SU-DHL-6 (cell line): Measurements from ENCODE around the gene STX8.

Experiments
- H2AFZ ChIP-seq: fragments of 200-600 bp; sonication (generic); 2 replicates; pipeline ENCODE4 v1.6.1; 2014; ENCODE audit warnings: low read depth, mild to moderate bottlenecking, moderate library complexity, mixed read lengths, antibody characterized with exemption, low read length; ENCODE audit not compliant: severe bottlenecking
- H3F3A ChIP-seq: fragments of 200-600 bp; shearing (Covaris generic); 2 replicates; pipeline ENCODE4 v1.6.0; 2016; ENCODE audit warnings: antibody characterized with exemption, mild to moderate bottlenecking; ENCODE audit not compliant: insufficient read depth
- H3K27ac ChIP-seq: fragments of 200-600 bp; sonication (generic); 2 replicates; pipeline ENCODE4 v1.5.1; 2016; ENCODE audit warnings: low read depth, mild to moderate bottlenecking, low read length, moderate library complexity, mixed read lengths
- H3K27me3 ChIP-seq: fragments of 200-600 bp; sonication (generic), shearing (Covaris generic); 2 replicates; pipeline ENCODE4 v1.6.0; 2014; ENCODE audit warnings: mild to moderate bottlenecking, low read length
- H3K36me3 ChIP-seq: fragments of 200-600 bp; sonication (generic); 2 replicates; pipeline ENCODE4 v1.6.1; 2014; ENCODE audit warnings: mild to moderate bottlenecking, low read length, mixed read lengths
- H3K4me2 ChIP-seq: fragments of 300-600, 200-600 bp; shearing (Covaris generic), sonication (generic); 2 replicates; pipeline ENCODE4 v1.6.0; 2014; ENCODE audit warnings: low read length, low read depth, mild to moderate bottlenecking; ENCODE audit not compliant: poor library complexity, severe bottlenecking
- H3K4me3 ChIP-seq: fragments of 200-600 bp; sonication (generic); 2 replicates; pipeline ENCODE4 v1.5.1; 2014; ENCODE audit warnings: antibody characterized with exemption, low read length, mild to moderate bottlenecking, mixed read lengths; ENCODE audit not compliant: insufficient read depth, poor library complexity, severe bottlenecking
- H3K79me2 ChIP-seq: fragments of 200-600 bp; sonication (generic); 2 replicates; pipeline ENCODE4 v1.6.1; 2014; ENCODE audit warnings: mild to moderate bottlenecking, low read length, moderate library complexity; ENCODE audit not compliant: insufficient read depth
- H3K9ac ChIP-seq: fragments of 200-600 bp; sonication (generic); 2 replicates; pipeline ENCODE4 v1.7.0; 2014; ENCODE audit warnings: mild to moderate bottlenecking, low read length
- H3K9me2 ChIP-seq: fragments of 200-600 bp; sonication (generic); replicated peaks from 2 replicates; pipeline ENCODE4 v1.6.1; 2014; ENCODE audit warnings: low read length; ENCODE audit not compliant: insufficient read depth
- H3K9me3 ChIP-seq: fragments of 200-600 bp; sonication (generic); 2 replicates; pipeline ENCODE4 v1.6.1; 2014; ENCODE audit warnings: low read length, mixed read lengths; ENCODE audit not compliant: insufficient read depth
- H4K20me1 ChIP-seq: fragments of 200-600 bp; sonication (generic); 2 replicates; pipeline ENCODE4 v1.6.1; 2014; ENCODE audit warnings: low read depth, mild to moderate bottlenecking, antibody characterized with exemption, low read length, moderate library complexity, mixed read lengths
- CTCF ChIP-seq: fragments of 200-600 bp; sonication (generic); IDR thresholded peaks from one replicate; pipeline ENCODE4 v1.5.1; 2017; ENCODE audit warnings: antibody characterized with exemption, mild to moderate bottlenecking, low read length, moderate library complexity; ENCODE audit not compliant: insufficient read depth, poor library complexity, severe bottlenecking
- EZH2phosphoT487 ChIP-seq: fragments of 200-600 bp; sonication (generic), shearing (Covaris generic); conservative IDR thresholded peaks from 2 replicates; pipeline ENCODE4 v1.6.1; 2018; ENCODE audit warnings: mild to moderate bottlenecking, antibody characterized with exemption, low read length, moderate library complexity, mixed read lengths

Gene STX8

DNA sequence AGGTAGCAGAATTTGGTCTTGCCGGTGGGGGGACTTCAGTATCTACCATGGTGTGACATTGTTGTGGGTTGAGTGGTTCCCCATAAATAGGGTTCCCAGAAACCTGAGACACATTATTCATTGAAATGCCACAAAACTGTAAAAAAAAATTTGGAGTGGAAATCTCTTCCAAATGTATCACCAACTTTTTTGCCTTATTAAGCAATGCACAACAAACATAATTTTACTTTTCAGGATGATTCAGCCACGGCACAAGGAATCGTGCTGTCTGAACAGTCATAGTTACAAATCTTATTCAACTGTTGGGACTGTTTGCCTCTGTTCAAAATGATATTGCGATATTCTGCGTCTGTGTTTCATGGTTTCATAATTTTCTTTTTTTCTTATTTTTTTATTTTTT lies 373.1 kb downstream of the STX8 start:
- Histone ChIP-seq H2AFZ (no peak overlapping the region), H3K9me3 (no peaks in the 10 kb centered on the region), H3K9ac (no peak overlapping the region), H3K9me2 (no peaks in the 10 kb centered on the region), H3K4me2 (no peak overlapping the region), H3K79me2 (no peaks in the 10 kb centered on the region), H3F3A (no peaks in the 10 kb centered on the region), H4K20me1 (no peaks in the 10 kb centered on the region), H3K4me3 (no peak overlapping the region), H3K36me3 (no peaks in the 10 kb centered on the region), H3K27ac (no peak overlapping the region), H3K27me3 (no peaks in the 10 kb centered on the region)
- TF ChIP-seq EZH2phosphoT487, result no peak
- no peak for TF ChIP-seq CTCF

DNA sequence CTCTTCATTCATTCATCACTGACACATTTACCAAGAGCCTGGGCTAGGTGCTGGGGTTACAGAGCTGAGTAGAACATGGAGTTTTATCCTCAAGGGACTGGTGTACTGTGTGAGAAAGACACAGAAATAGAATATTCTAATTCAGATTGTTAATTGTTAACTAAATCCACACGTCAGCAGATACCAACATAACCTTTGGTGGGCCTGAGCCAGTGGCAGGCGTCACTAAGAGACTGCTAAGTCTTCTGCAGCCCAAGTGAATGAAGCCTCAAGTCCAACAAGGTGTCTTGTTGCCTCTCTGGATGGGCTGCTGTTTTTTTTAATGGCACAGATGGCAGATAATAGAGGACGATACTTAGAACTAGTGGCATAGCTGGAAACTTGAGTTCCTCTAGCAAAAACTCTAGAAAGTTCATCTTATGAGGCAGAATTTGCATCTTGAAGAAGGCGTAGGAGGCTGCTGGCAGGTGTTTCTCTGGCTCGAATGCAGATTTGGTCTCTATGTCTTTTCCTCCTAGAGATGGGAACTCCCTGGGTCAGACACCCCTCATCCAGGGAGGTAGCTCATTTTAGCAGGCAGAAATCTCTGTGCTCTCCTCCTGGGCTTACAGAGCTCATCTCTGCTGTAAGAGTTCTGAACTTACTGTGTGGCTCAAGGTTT lies 374.8 kb downstream of the STX8 start:
- TF ChIP-seq CTCF, result no peak
- no peak for TF ChIP-seq EZH2phosphoT487
- no peak overlapping the region for H3K27ac ChIP-seq
- H2AFZ ChIP-seq, result no peak overlapping the region
- H3K27me3 ChIP-seq, result no peaks in the 10 kb centered on the region
- H3K36me3 ChIP-seq, result no peaks in the 10 kb centered on the region
- no peaks in the 10 kb centered on the region for H3K9me3 ChIP-seq
- H3K9me2 ChIP-seq, result no peaks in the 10 kb centered on the region
- no peaks in the 10 kb centered on the region for H3F3A ChIP-seq
- no peaks in the 10 kb centered on the region for H4K20me1 ChIP-seq
- no peaks in the 10 kb centered on the region for H3K79me2 ChIP-seq
- H3K4me3 ChIP-seq, result no peak overlapping the region
- H3K4me2 ChIP-seq, result no peak overlapping the region
- no peak overlapping the region for H3K9ac ChIP-seq
